Neutrophil (primary cell): ENCODE measurements around the gene OGFOD2.

Experiments
- H3K27ac ChIP-seq: fragments of 200-600 bp; sonication (generic); 2 replicates; pipeline ENCODE4 v1.5.1; 2016; ENCODE audit warnings: mild to moderate bottlenecking, moderate library complexity
- H3K27me3 ChIP-seq: fragments of 200-600 bp; sonication (generic); 2 replicates; pipeline ENCODE4 v1.6.0; 2016; ENCODE audit warnings: mild to moderate bottlenecking
- H3K36me3 ChIP-seq: fragments of 200-600 bp; sonication (generic); 2 replicates; pipeline ENCODE4 v1.5.1; 2017
- H3K4me1 ChIP-seq, 2 experiments: fragments of 200-600 bp in 1 of 2; sonication (generic) in 1 of 2; 1 replicate in 1 of 2; 2 replicates in 1 of 2; pipeline versions ENCODE4 v1.5.1 to v1.6.1; 2013 to 2016; ENCODE audit warnings: low read depth in 1 of 2, low read length in 1 of 2, mild to moderate bottlenecking in 1 of 2, moderate library complexity in 1 of 2; ENCODE audit not compliant: control insufficient read depth in 1 of 2, insufficient read depth in 1 of 2
- H3K4me3 ChIP-seq, 2 experiments: fragments of 200-600 bp in 1 of 2; sonication (generic) in 1 of 2; 1 replicate in 1 of 2; 2 replicates in 1 of 2; pipeline ENCODE4 v1.5.1; 2013 to 2016; ENCODE audit warnings: low read depth in 1 of 2, low read length in 1 of 2, mild to moderate bottlenecking in 1 of 2, moderate library complexity in 1 of 2
- H3K9me3 ChIP-seq: fragments of 200-600 bp; sonication (generic); 2 replicates; pipeline ENCODE4 v1.5.1; 2016
- TF ChIP-seq, protein P1 (sequence below): fragments of 200-600 bp; sonication (generic); IDR thresholded peaks from 2 replicates; pipeline ENCODE4 v1.5.1; 2016; ENCODE audit warnings: antibody characterized with exemption

OGFOD2 gene

DNA sequence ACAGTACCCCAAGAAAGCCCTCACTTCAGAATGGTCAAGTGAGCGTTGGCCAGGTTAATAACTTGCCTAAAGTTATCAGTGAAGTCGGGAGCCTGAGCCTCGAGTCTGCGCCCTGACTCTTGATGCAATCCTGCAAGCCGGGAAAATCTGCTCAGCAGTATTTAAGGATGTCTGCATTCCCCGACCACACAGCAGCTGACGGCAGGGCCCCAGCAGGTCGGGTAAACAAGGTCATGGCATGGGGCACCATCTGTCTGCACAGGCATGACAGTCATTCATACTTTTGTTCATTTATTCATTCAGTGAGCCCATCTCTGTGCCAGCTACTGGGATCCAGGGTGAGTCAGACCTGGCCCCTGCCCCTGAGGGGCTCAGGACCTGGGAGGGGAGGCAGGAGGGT is 19.9 kb upstream of the OGFOD2 start:
- Histone ChIP-seq H3K9me3 (no peaks in the 10 kb centered on the region), H3K4me1 (no peaks in the 10 kb centered on the region), H3K4me3 (no peak overlapping the region), H3K36me3 (no peaks in the 10 kb centered on the region), H3K27me3 (no peaks in the 10 kb centered on the region), H3K27ac (no peak overlapping the region)
- TF ChIP-seq, protein P1, sequence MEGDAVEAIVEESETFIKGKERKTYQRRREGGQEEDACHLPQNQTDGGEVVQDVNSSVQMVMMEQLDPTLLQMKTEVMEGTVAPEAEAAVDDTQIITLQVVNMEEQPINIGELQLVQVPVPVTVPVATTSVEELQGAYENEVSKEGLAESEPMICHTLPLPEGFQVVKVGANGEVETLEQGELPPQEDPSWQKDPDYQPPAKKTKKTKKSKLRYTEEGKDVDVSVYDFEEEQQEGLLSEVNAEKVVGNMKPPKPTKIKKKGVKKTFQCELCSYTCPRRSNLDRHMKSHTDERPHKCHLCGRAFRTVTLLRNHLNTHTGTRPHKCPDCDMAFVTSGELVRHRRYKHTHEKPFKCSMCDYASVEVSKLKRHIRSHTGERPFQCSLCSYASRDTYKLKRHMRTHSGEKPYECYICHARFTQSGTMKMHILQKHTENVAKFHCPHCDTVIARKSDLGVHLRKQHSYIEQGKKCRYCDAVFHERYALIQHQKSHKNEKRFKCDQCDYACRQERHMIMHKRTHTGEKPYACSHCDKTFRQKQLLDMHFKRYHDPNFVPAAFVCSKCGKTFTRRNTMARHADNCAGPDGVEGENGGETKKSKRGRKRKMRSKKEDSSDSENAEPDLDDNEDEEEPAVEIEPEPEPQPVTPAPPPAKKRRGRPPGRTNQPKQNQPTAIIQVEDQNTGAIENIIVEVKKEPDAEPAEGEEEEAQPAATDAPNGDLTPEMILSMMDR = no peak

DNA sequence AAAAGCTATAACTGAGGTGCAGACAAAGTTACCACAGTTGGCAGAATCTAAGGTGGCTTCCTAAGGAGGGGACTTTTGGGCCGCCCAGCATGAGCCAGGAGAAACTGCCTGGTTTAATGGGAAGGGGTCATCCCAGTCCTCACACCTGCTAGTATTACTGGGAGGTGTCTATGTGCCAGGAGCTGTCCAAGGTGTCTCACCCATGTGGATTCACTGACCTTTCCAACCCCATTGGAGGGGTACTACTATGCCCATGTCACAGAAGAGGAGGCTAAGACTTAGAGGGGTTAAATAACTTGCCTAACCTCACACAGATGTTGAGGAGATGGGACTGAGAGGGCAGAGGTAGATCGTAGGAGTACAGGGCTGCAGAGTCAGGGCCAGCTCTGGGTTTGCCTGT is 19.0 kb upstream of the OGFOD2 start:
- Histone ChIP-seq H3K27me3 (no peaks in the 10 kb centered on the region), H3K9me3 (no peaks in the 10 kb centered on the region), H3K27ac (no peak overlapping the region), H3K36me3 (no peaks in the 10 kb centered on the region), H3K4me1 (no peaks in the 10 kb centered on the region), H3K4me3 (no peak overlapping the region)
- TF ChIP-seq, protein P1 = no peak

DNA sequence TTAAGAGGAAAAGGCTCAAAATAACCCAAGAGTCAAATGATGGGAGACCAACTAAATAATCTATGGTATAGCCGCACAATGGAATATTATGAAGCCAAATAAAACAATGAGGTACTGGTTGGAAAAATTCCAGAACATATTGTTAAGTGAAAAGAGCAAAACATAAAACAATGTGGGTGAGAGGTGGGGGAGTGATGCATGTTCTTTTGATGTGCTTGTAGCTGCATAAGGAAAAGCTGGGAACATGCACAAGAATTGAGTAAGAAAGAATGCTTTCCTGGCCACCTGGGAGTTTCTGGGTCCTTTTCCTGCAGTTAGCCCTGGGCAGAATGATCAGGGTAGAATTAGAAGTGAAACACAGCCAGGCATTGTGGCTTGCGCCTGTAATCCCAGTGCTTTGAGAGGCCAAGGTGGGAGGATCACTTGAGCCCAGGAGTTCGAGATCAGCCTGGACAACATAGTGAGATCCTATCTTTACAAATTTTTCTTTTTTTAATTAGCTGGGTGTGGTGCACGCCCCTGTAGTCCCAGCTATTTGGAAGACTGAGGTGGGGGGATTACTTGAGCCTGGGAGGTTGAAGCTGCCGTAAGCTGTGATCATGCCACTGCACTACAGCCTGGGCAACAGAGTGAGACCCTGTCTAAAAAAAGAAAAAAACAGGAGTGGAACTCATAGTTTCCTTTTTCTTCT is 16.7 kb upstream of the OGFOD2 start:
- Histone ChIP-seq H3K4me3 (no peak overlapping the region), H3K27me3 (no peaks in the 10 kb centered on the region), H3K27ac (no peak overlapping the region), H3K9me3 (no peaks in the 10 kb centered on the region), H3K4me1 (no peaks in the 10 kb centered on the region), H3K36me3 (no peaks in the 10 kb centered on the region)
- TF ChIP-seq, protein P1 = no peak

DNA sequence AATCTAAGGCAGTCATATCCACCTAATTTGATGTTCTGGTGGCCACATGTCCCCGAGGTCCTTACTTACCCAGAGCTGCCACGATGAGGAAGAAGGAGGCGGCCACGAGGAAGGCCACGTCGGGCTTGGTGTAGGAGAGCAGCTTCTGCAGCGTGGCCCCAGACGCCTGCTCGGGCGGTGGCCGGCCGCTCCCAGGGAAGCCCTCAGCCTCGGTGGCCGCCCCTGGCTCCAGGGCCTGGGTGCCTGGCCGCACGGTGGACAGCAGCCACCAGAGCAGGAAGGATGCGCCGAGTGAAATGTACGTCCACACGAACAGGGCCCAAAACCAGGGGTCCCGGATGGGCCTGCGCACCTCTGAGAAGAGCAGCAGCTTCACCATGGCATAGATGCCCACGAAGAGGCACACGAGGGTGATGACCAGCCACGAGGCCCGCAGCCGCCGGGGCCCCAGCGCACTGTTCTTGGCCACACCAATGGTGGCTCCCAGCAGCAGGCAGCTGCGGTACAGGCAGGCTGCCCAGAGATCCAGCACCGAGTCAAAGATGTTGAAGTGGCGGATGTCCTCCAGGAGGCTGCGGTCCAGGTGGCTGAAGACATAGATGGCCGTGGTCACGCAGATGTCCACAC is 15.4 kb upstream of the OGFOD2 start:
- H3K9me3 ChIP-seq = no peaks in the 10 kb centered on the region

DNA sequence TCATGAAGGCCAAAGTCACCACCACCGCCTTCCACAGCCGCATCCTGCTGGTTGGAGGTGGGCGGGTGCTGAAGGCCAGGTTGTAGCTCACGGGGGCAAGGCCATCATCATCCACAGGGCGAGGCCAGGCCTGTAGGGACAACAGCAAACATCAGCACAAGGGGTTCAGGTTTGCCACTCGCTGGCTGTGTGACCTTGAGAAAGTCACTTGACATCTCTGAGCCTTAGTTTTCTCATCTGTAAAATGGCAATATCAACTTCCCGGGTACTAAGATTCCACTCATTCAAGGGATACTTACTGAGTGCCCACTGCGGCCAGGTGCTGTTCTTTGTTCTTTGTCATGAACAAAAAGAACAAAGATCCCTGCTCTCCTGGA is 14.9 kb upstream of the OGFOD2 start:
- H3K27ac ChIP-seq = no peak overlapping the region
- H3K4me3 ChIP-seq = no peak overlapping the region
- no peaks in the 10 kb centered on the region for H3K27me3 ChIP-seq
- H3K36me3 ChIP-seq = no peaks in the 10 kb centered on the region
- H3K9me3 ChIP-seq = no peaks in the 10 kb centered on the region
- TF ChIP-seq, protein P1 = no peak
- H3K4me1 ChIP-seq = no peaks in the 10 kb centered on the region

More for the DNA sequence above, 15.4 kb upstream of the OGFOD2 start:
- Histone ChIP-seq H3K4me3 (no peak overlapping the region), H3K4me1 (no peaks in the 10 kb centered on the region), H3K27ac (no peak overlapping the region), H3K36me3 (no peaks in the 10 kb centered on the region), H3K27me3 (no peaks in the 10 kb centered on the region)
- TF ChIP-seq, protein P1 = no peak
